Transverse colon (tissue), 4 donors: ENCODE results near the gene MAS1L.

Experiments
- POLR2AphosphoS5 ChIP-seq, 3 donors: sonication (generic); formaldehyde crosslinking; IDR thresholded peaks; one replicate each; pipeline ENCODE4 v1.6.1; 2016; ENCODE audit warnings: antibody characterized with exemption in 3 of 3
- TF ChIP-seq, protein P1 (sequence below), 5 experiments: fragments of 200-600 bp in 3 of 5; fragments of 450-650 bp in 2 of 5; sonication (generic) in 3 of 5; IDR thresholded peaks; 1 replicate in 2 of 5; 2 replicates in 3 of 5; pipeline ENCODE4 v1.5.1; 2016 to 2017; ENCODE audit warnings: antibody characterized with exemption in 5 of 5, inconsistent platforms in 3 of 5, mild to moderate bottlenecking in 2 of 5, moderate library complexity in 1 of 5

DNA sequence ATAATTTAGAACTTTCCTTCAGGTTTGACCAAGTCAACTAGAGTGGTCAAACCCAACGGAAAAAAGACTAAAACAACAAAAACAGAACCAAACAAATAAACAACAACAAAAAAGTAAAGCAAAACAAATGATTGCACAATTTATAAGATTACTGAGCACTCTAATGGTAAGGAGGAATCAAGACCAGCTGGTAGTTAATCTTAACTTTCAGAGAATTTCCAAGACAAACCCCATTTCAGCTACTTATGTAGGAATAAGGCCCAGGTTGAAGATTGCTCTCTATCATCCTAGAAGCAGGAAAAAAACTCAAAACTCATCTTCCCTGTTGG is 37.5 kb upstream of the MAS1L start:
- TF ChIP-seq, protein P1, sequence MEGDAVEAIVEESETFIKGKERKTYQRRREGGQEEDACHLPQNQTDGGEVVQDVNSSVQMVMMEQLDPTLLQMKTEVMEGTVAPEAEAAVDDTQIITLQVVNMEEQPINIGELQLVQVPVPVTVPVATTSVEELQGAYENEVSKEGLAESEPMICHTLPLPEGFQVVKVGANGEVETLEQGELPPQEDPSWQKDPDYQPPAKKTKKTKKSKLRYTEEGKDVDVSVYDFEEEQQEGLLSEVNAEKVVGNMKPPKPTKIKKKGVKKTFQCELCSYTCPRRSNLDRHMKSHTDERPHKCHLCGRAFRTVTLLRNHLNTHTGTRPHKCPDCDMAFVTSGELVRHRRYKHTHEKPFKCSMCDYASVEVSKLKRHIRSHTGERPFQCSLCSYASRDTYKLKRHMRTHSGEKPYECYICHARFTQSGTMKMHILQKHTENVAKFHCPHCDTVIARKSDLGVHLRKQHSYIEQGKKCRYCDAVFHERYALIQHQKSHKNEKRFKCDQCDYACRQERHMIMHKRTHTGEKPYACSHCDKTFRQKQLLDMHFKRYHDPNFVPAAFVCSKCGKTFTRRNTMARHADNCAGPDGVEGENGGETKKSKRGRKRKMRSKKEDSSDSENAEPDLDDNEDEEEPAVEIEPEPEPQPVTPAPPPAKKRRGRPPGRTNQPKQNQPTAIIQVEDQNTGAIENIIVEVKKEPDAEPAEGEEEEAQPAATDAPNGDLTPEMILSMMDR (IDR thresholded peaks at IDR 0.05): no peak
- no peak for TF ChIP-seq POLR2AphosphoS5 (IDR thresholded peaks at IDR 0.05)
